ENCODE results near the gene ANKRD42. TPM values are rescaled to one million over a fixed set of nuclear protein-coding genes. Genes with fewer than 3 reads are reported as not detected.
A peak's percentile ranks its signal among the peaks of the same experiment; 100 is the strongest.
"Not testable (repeated sequence)": the region's sequence is repeated elsewhere in the genome, so short reads cannot be mapped to it uniquely, and the experiment has no call there.

ANKRD42 gene
- polyA plus RNA-seq, 6 donors from 2014 or later: 6.1 to 12.7 (median 7.5) TPM

DNA sequence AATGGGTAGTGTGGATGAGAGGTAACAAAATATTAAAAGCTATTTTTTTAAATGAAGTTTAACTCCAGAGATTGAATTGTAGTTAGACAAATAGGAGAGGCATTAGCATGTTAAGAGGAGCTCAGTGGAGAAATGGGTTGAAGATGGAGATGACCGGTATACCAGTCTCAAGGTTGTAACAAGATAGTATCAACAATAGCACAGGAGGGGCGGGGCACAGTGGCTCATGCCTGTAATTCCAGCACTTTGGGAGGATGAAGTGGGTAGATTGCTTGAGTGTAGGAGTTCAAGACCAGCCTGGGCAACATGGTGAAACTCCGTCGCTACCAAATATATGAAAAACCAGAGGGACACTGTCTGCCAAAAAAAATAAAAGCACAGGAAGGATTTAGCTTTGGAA lies 6.0 kb upstream of the ANKRD42 start:
- H3K36me3 Mint-ChIP-seq: peaks cover 12 to 23% of the 10 kb centered on the region in 2 donors
- H3K4me1 Mint-ChIP-seq: peaks cover 6 to 11% (median 11%) of the 10 kb centered on the region in 3 donors
- H3K9me3 Mint-ChIP-seq: no peaks in the 10 kb centered on the region
- H3K27me3 Mint-ChIP-seq: no peaks in the 10 kb centered on the region
- H3K27ac Mint-ChIP-seq: peak overlapping the region in 4 of 6 donors; percentile 34 to 93 (median 57)
- DNase-seq: no peak
- ATAC-seq (ENCODE audit: low read depth in 2 of 2): no peak
- peak overlapping the region in 1 of 8 donors; percentile 10 for H3K4me3 Mint-ChIP-seq

DNA sequence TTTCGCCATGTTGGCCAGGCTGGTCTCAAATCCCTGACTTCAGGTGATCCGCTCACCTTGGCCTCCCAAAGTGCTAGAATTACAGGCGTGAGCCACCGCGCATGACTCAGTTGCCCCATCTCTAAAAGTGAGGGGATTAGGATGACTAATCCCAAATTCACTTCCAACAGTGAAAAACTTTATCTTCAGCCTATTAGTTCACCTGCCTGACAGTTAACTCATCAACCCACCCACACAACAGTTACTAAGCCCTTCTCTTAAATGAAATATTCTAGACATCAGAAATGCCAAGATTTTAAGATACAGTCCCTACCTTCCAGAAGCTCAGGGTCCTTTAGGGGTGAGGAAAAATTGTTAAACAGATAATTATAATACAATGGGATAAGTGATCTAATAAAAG lies 2.0 kb upstream of the ANKRD42 start:
- Mint-ChIP-seq H3K4me1 (peaks cover 37 to 41% (median 41%) of the 10 kb centered on the region in 3 donors), H3K9me3 (no peaks in the 10 kb centered on the region)

DNA sequence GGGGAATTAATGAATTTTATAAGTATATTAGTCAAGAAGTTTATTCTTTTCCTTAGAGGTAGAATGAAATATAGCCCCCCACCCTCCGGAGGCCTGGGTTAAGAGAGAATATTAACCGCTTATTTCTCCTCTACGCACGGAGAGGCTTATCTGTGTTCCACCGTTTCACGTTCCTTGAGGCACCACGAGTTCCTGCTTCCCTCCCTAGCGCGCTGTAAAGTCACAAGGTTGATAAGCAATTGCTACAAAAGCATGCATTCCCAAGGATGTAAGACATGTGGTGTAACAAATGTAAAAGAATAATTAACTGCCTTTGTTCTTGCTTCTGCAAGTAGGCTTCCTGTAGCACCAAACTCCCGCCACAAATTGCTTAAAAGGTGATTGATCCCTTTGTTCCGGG lies 1.5 kb upstream of the ANKRD42 start:
- H3K4me3 Mint-ChIP-seq: peak overlapping the region in 7 of 8 donors; percentile 96 to 100 (median 100)
- H3K9me3 Mint-ChIP-seq: no peaks in the 10 kb centered on the region
- H3K4me1 Mint-ChIP-seq: peaks cover 41 to 46% (median 42%) of the 10 kb centered on the region in 3 donors
- no peak for DNase-seq
- peaks cover 4 to 15% of the 10 kb centered on the region in 2 donors for H3K36me3 Mint-ChIP-seq
- ATAC-seq (ENCODE audit: low read depth in 2 of 2): no peak
- no peaks in the 10 kb centered on the region for H3K27me3 Mint-ChIP-seq
- H3K27ac Mint-ChIP-seq: peak overlapping the region in 4 of 6 donors; percentile 75 to 100 (median 98)

More for the DNA sequence above, 2.0 kb upstream of the ANKRD42 start:
- ATAC-seq (ENCODE audit: low read depth in 2 of 2): no peak
- Mint-ChIP-seq H3K36me3 (peaks cover 4 to 20% of the 10 kb centered on the region in 2 donors), H3K27ac (peak overlapping the region in 4 of 6 donors; percentile 32 to 98 (median 76)), H3K27me3 (no peaks in the 10 kb centered on the region), H3K4me3 (peak overlapping the region in 4 of 8 donors; percentile 1 to 98 (median 14))
- no peak for DNase-seq

DNA sequence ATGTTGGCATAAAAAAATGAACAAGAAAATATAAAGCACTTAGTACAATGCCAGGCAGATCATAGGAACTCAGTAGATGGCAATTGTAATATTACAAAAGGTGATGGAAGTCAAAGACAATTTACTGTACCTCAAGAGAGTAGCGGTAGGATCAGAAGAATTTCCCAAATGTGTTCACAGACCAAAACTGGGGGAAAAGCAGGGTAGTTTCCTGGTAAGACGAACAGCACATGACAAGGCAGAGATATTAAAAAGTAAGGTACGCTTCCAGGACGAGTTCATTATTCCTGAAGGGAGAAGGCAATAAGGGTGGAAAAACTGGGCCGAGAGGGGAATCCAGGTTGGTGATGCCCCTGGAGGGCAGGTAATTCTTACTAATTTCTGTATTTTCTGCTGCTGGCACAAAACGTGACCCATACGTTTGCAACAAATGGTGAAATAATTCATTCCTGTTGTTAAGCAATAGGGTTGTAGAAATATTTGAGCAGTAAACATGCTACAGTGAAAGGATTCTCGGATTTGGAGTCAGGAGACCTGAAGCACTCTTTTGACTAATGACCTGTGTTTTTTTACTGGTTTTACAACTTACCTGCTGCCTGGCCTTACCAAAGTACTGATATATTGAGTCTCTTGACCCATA lies 786 bp upstream of the ANKRD42 start:
- H3K36me3 Mint-ChIP-seq: peaks cover 4 to 13% of the 10 kb centered on the region in 2 donors
- no peaks in the 10 kb centered on the region for H3K27me3 Mint-ChIP-seq
- DNase-seq: no peak
- peaks cover 41 to 48% (median 45%) of the 10 kb centered on the region in 3 donors for H3K4me1 Mint-ChIP-seq
- H3K27ac Mint-ChIP-seq: peak overlapping the region; percentile 98 to 100 (median 99)
- ATAC-seq (ENCODE audit: low read depth in 2 of 2): no peak
- H3K4me3 Mint-ChIP-seq: peak overlapping the region; percentile 96 to 100 (median 99)
- H3K9me3 Mint-ChIP-seq: no peaks in the 10 kb centered on the region

DNA sequence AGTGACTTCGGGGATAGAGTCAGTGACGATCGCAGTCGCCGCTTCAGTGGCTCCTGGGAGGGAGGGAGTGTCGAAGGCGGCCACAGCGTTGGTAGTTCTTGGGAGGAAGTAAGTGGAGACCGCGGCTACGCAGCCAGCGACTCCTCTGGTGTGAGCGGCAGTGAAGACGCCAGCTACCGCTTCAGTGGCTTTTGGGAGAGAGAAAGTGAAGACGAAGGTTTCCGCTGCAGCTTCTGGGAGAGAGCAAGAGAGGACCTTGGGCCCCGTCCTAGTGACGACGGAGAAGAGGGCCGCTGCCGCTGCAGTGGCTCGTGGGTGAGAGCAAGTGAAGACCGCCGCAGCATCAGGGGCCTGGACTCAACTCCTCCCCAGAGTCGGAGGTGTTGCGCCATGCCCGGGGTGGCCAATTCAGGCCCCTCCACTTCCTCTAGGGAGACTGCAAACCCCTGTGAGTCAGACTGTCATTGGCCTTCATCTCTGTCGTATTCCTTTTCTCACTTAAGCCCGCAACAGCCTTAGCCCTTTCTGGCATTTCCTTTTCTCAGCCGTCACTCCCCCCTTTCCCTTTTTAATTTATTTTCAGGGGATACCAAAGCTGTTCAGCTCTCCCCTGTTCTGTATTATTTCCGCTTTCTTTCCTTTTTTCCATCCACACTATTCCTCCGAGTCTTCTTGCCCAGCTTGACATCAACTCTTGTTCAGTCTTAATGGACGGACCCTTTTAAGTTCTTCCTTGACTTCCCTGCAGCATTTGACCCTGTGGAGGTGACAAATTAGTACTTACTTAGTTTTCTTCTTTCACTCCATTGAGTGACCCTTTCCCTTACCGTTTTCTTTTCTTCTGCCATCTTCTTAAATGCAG lies 1.0 kb downstream of the ANKRD42 start:
- H3K4me1 Mint-ChIP-seq: peaks cover 41 to 48% (median 45%) of the 10 kb centered on the region in 3 donors
- no peaks in the 10 kb centered on the region for H3K27me3 Mint-ChIP-seq
- DNase-seq: peak; percentile 81
- ATAC-seq (ENCODE audit: low read depth in 2 of 2): peak; percentile 73 to 76
- H3K9me3 Mint-ChIP-seq: no peaks in the 10 kb centered on the region
- H3K4me3 Mint-ChIP-seq: peak overlapping the region; percentile 96 to 100 (median 99)
- peak overlapping the region; percentile 98 to 100 (median 99) for H3K27ac Mint-ChIP-seq
- peaks cover 0 to 13% of the 10 kb centered on the region in 2 donors for H3K36me3 Mint-ChIP-seq

DNA sequence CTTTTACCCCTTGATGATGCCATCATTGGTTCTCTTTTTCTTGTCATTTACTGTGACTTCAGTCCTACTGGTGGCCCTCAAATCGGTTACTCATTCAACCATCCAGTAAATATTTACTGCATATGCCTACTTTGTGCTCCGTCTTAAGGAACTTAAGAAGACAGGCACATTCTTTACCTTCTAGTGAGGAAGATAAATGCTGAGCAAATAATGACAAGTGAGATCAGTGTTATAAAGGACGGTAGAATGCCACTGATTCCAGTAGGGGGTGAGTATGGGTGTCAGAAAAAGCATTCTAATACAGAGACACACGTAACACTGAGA lies 1.6 kb downstream of the ANKRD42 start:
- ATAC-seq (ENCODE audit: low read depth in 2 of 2): no peak
- no peak for DNase-seq
- Mint-ChIP-seq H3K4me1 (peaks cover 41 to 48% (median 45%) of the 10 kb centered on the region in 3 donors), H3K27me3 (no peaks in the 10 kb centered on the region), H3K4me3 (peak overlapping the region; percentile 96 to 100 (median 99)), H3K36me3 (peaks cover 4 to 14% of the 10 kb centered on the region in 2 donors), H3K27ac (peak overlapping the region; percentile 98 to 100 (median 99)), H3K9me3 (no peaks in the 10 kb centered on the region)

DNA sequence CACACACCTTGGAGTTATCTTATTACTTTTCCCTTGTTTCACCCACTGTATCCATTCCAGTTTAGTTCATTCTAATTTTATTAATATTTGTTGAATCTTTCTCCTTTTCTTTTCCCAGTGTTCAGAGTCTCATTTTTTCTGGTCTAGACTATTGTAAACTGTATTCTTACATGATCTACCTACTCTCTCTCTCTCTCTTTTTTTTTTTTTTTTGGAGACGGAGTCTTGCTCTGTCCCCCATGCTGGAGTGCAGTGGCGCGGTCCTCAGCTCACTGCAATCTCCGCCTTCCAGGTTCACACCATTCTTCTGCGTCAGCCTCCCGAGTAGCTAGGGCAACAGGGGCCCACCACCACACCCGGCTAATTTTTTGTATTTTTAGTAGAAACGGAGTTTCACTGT lies 2.1 kb downstream of the ANKRD42 start:
- Mint-ChIP-seq H3K27ac (peak overlapping the region; percentile 78 to 100 (median 98)), H3K4me1 (peaks cover 41 to 48% (median 45%) of the 10 kb centered on the region in 3 donors), H3K4me3 (peak overlapping the region in 7 of 8 donors; percentile 4 to 100 (median 98)), H3K27me3 (no peaks in the 10 kb centered on the region), H3K36me3 (peaks cover 7 to 13% of the 10 kb centered on the region in 2 donors), H3K9me3 (no peaks in the 10 kb centered on the region)
- ATAC-seq (ENCODE audit: low read depth in 2 of 2) (no peak), DNase-seq (no peak)

DNA sequence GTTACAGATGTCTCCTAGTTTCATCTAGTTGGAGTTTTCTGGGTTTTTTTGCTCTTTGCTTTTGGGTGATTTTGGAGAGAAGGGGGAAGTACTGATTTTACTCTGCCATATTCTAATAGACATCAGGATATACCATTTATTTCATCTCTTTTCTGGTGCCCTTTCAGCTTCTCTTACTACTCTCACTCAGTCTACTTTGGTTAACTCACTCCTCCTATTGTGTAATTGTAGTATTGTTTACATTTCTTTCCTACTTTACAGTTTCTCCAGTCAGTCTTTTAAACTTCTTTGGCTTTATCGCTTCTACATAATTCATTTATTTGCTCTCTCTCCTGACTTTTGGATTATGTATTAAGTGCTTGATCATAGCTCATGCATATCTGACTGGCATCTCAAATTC lies 6.5 kb downstream of the ANKRD42 start:
- ATAC-seq (ENCODE audit: low read depth in 2 of 2): no peak
- Mint-ChIP-seq H3K4me3 (peak overlapping the region in 1 of 8 donors; percentile 49), H3K36me3 (peaks cover 7 to 8% of the 10 kb centered on the region in 2 donors), H3K27me3 (no peaks in the 10 kb centered on the region), H3K4me1 (peaks cover 19 to 22% (median 22%) of the 10 kb centered on the region in 3 donors), H3K27ac (peak overlapping the region in 1 of 6 donors; percentile 0), H3K9me3 (no peaks in the 10 kb centered on the region)
- DNase-seq: no peak

DNA sequence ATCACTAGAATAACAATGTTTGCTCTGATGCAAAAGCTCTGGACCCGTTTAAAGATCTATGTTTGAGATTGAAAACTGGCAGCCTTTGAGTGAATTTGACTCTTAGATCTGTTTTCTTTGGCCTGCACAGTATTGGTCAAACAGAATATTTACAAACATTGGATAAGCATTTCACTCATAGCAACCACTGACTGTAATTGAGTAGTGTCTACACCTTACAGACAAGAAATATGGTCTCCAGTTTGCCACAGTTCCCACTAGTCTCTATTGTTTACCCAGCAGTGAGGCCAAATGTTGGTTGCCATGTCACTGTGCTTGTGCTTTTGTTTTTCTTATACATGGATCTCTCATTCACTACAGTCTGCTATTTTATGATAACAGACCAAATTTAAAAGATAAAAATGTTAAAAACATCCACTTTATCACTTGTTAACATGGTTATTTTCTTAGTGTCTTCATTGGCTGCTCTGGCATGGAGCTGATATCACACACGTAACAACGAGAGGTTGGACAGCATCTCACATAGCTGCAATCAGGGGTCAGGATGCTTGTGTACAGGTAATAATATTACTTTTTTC lies 12.2 kb downstream of the ANKRD42 start:
- DNase-seq (no peak), ATAC-seq (ENCODE audit: low read depth in 2 of 2) (no peak)
- Mint-ChIP-seq H3K4me3 (no peak overlapping the region), H3K36me3 (peaks cover 10% of the 10 kb centered on the region in 2 donors), H3K4me1 (no peaks in the 10 kb centered on the region), H3K27me3 (no peaks in the 10 kb centered on the region), H3K27ac (no peak overlapping the region), H3K9me3 (no peaks in the 10 kb centered on the region)

DNA sequence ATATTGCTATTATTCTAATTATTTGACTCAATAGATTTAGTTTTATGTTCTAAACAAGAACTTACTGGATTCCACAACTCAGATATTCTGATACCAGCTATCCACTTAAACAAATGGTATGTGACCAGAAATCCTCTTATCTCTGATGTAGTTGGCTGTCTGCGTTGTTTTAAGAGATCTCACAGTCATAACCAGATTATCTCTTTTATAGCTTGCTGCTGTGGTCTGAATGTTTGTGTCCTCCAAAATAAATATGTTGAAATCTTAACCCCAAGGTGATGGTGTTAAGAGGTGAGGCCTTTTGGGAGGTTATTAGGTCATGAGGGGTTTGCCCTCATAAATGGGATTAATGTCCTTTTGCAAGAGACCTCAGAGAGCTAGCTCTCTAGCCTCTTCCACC lies 12.7 kb downstream of the ANKRD42 start:
- DNase-seq: no peak
- Mint-ChIP-seq H3K27ac (no peak overlapping the region), H3K9me3 (no peaks in the 10 kb centered on the region), H3K4me3 (no peak overlapping the region), H3K27me3 (no peaks in the 10 kb centered on the region), H3K4me1 (no peaks in the 10 kb centered on the region), H3K36me3 (peaks cover 10% of the 10 kb centered on the region in 2 donors)
- no peak for ATAC-seq (ENCODE audit: low read depth in 2 of 2)

DNA sequence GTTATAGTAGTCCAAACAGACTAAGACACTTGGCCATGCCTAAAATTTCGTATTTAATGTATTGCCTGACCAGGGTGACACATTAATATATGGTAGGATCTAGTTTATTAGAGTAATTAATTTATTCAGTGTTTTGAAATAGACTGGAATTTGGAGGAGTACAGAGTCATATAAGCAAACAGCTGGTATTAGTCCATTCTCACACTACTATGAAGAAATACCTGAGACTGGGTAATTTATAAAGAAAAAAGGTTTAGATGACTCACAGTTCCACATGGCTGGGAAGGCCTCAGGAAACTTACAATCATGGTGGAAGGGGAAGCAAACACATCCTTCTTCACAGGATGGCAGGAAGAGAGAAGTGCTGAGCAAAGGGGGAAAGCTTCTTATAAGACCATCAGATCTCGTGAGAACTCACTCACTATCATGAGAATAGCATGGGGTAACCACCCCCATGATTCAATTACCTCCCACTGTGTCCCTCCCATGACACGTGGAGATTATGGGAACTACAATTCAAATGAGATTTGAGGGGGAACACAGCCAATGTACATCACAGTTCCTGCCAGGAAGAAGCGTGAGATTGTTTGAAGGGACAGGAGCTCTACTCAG lies 13.4 kb downstream of the ANKRD42 start:
- not testable (repeated sequence) for H3K4me3 Mint-ChIP-seq; DNase-seq; ATAC-seq (ENCODE audit: low read depth in 2 of 2); H3K4me1 Mint-ChIP-seq; H3K9me3 Mint-ChIP-seq; H3K27me3 Mint-ChIP-seq
- Mint-ChIP-seq H3K36me3 (peaks cover 10% of the 10 kb centered on the region in 2 donors), H3K27ac (peak overlapping the region in 3 of 6 donors; percentile 28 to 49 (median 39))

DNA sequence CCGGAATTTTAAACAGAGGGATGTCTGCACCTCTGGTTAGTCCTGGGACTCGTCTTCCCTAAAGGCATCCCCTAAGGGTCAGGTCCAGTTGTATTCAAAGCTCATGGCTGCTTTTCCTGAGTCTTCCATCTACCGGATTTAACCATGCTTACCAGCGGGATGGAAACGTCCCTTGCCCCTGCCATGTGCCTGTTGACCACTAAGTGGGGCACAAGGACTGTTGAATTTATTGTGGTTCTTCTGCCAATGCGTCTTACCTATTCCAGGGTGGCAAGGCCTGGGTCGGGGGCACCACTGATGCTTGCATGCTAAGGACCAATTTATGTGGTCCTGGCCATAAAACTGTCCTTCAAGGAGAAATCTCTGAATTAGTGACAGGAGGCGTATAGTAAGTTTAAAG lies 25.6 kb downstream of the ANKRD42 start:
- H3K9me3 Mint-ChIP-seq: no peaks in the 10 kb centered on the region
- H3K27me3 Mint-ChIP-seq: peaks cover 0 to 9% (median 0%) of the 10 kb centered on the region in 3 donors
- H3K27ac Mint-ChIP-seq: peak overlapping the region in 1 of 6 donors; percentile 11
- no peak overlapping the region for H3K4me3 Mint-ChIP-seq
- no peaks in the 10 kb centered on the region for H3K36me3 Mint-ChIP-seq
- no peak for DNase-seq
- H3K4me1 Mint-ChIP-seq: no peaks in the 10 kb centered on the region
- no peak for ATAC-seq (ENCODE audit: low read depth in 2 of 2)

DNA sequence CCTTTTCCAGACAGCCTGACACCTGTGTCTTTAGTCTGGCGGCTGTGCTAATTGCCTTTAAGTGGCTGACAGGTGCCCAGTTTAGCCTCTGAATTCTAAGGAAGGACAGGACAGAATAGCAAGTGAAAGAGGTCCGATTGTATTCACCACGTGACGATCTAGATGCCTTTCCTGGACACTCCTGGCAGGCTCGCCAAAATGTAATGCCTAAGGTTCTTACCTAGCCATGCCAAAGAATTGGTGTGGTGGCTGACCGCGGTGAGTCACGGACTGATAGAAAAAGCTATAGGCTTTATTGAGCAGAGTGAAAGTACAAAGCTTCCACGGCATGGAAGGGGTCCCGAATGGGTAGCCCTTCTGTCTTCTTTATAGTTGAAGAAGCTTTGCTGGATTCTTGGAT lies 26.7 kb downstream of the ANKRD42 start:
- H3K36me3 Mint-ChIP-seq: no peaks in the 10 kb centered on the region
- peaks cover 0 to 9% (median 0%) of the 10 kb centered on the region in 3 donors for H3K27me3 Mint-ChIP-seq
- ATAC-seq (ENCODE audit: low read depth in 2 of 2): no peak
- DNase-seq: no peak
- H3K4me1 Mint-ChIP-seq: no peaks in the 10 kb centered on the region
- no peak overlapping the region for H3K4me3 Mint-ChIP-seq
- no peaks in the 10 kb centered on the region for H3K9me3 Mint-ChIP-seq
- H3K27ac Mint-ChIP-seq: no peak overlapping the region

Measured in naive B cell (primary cell).